GM19023 (cell line): ENCODE measurements around the gene METTL8.

Experiments
- ATAC-seq: cut with Tn5 transposase; IDR thresholded peaks from one replicate; pipeline ENCODE4 v1.9.1; 2021; ENCODE audit warnings: mild to moderate bottlenecking, moderate library complexity; ENCODE audit not compliant: unreplicated experiment

METTL8 gene

GRCh38 chr2:171267855-171268629 is 165.7 kb downstream of the METTL8 start:
- no peak for ATAC-seq
